ENCODE data around the gene RYR3.

DNA sequence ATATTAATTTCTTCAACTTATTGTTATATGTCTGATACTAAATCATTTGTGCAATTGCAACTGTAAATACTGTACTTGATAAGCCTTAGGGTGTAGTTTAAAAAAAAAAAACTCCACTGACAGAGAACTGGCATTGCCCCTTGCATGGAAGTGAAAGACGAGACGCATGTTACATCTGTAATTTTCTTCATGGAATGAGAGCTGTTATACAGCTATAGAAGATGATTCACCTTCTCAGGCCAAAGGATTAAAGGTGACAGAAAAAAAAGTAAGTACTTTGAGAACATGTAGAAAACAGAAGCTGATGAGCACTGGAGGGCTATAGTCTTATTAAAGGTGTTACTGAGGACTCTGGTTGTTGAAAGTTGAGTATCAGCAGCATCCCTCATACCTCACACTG lies 16.1 kb downstream of the RYR3 start:
- TF ChIP-seq, protein P1, sequence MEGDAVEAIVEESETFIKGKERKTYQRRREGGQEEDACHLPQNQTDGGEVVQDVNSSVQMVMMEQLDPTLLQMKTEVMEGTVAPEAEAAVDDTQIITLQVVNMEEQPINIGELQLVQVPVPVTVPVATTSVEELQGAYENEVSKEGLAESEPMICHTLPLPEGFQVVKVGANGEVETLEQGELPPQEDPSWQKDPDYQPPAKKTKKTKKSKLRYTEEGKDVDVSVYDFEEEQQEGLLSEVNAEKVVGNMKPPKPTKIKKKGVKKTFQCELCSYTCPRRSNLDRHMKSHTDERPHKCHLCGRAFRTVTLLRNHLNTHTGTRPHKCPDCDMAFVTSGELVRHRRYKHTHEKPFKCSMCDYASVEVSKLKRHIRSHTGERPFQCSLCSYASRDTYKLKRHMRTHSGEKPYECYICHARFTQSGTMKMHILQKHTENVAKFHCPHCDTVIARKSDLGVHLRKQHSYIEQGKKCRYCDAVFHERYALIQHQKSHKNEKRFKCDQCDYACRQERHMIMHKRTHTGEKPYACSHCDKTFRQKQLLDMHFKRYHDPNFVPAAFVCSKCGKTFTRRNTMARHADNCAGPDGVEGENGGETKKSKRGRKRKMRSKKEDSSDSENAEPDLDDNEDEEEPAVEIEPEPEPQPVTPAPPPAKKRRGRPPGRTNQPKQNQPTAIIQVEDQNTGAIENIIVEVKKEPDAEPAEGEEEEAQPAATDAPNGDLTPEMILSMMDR (conservative IDR thresholded peaks at IDR 0.05; ENCODE audit: low read length) = no peak
- TF ChIP-seq EZH2phosphoT487 (IDR thresholded peaks at IDR 0.05; ENCODE audit: borderline replicate concordance) = no peak
